ENCODE data around the gene NSUN4. TPM values are rescaled to one million over a fixed set of nuclear protein-coding genes. Genes with fewer than 3 reads are reported as not detected.

NSUN4 gene
- total and polyA plus RNA-seq, 2 donors (not counting 1 experiment from before 2014, with no cell fraction given), result 16.0 to 16.9 TPM

DNA sequence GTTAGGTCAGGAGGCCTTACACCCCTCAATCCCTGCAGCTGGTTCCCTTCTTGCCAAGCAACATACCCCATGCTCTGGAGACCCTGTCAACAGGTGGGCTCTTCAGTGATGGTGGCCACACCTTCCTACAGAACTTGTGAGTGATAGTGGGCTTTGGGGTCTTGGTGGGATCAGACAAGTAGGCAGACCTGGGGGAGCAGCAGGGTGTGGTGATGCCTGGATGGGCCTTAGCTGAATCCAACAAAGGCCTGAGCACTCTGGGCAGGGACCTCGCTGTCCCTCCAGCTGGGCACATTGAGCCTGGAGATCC lies 68.4 kb downstream of the NSUN4 start:
- TF ChIP-seq, protein P1, sequence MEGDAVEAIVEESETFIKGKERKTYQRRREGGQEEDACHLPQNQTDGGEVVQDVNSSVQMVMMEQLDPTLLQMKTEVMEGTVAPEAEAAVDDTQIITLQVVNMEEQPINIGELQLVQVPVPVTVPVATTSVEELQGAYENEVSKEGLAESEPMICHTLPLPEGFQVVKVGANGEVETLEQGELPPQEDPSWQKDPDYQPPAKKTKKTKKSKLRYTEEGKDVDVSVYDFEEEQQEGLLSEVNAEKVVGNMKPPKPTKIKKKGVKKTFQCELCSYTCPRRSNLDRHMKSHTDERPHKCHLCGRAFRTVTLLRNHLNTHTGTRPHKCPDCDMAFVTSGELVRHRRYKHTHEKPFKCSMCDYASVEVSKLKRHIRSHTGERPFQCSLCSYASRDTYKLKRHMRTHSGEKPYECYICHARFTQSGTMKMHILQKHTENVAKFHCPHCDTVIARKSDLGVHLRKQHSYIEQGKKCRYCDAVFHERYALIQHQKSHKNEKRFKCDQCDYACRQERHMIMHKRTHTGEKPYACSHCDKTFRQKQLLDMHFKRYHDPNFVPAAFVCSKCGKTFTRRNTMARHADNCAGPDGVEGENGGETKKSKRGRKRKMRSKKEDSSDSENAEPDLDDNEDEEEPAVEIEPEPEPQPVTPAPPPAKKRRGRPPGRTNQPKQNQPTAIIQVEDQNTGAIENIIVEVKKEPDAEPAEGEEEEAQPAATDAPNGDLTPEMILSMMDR (conservative IDR thresholded peaks at IDR 0.05 in 1 of 2, IDR thresholded peaks at IDR 0.05 in 1 of 2; ENCODE audit: low read depth in 1 of 2, low read length in 2 of 2), result no peak
- no peak for TF ChIP-seq EZH2 (IDR thresholded peaks at IDR 0.05; ENCODE audit: low read length, missing control alignments)
- Histone ChIP-seq H3K4me2 (ENCODE audit: extremely low read depth, insufficient read depth, low read length) (no peak overlapping the region), H3K4me1 (ENCODE audit: control insufficient read depth, extremely low read depth, insufficient read depth, low read length) (no peaks in the 10 kb centered on the region), H3K27me3 (ENCODE audit: control insufficient read depth, insufficient read depth, low read length) (no peaks in the 10 kb centered on the region), H3K27ac (ENCODE audit: insufficient read depth, low read length) (no peak overlapping the region), H2AFZ (ENCODE audit: low read length) (no peak overlapping the region), H3K9ac (ENCODE audit: insufficient read depth, low read length) (no peak overlapping the region), H3K9me3 (ENCODE audit: control insufficient read depth, insufficient read depth, low read depth, low read length) (no peaks in the 10 kb centered on the region), H3K4me3 (replicated peaks in 1 of 4; ENCODE audit: control extremely low read depth in 1 of 4, insufficient read depth in 1 of 4, low read depth in 3 of 4, low read length in 4 of 4) (no peak overlapping the region), H4K20me1 (ENCODE audit: control insufficient read depth, extremely low read depth, insufficient read depth, low read length) (no peaks in the 10 kb centered on the region), H3K79me2 (ENCODE audit: control insufficient read depth, insufficient read depth, low read length) (no peaks in the 10 kb centered on the region), H3K36me3 (ENCODE audit: control insufficient read depth, insufficient read depth, low read length) (no peaks in the 10 kb centered on the region)
- DNase-seq (ENCODE audit: low read depth in 2 of 2), result no peak

DNA sequence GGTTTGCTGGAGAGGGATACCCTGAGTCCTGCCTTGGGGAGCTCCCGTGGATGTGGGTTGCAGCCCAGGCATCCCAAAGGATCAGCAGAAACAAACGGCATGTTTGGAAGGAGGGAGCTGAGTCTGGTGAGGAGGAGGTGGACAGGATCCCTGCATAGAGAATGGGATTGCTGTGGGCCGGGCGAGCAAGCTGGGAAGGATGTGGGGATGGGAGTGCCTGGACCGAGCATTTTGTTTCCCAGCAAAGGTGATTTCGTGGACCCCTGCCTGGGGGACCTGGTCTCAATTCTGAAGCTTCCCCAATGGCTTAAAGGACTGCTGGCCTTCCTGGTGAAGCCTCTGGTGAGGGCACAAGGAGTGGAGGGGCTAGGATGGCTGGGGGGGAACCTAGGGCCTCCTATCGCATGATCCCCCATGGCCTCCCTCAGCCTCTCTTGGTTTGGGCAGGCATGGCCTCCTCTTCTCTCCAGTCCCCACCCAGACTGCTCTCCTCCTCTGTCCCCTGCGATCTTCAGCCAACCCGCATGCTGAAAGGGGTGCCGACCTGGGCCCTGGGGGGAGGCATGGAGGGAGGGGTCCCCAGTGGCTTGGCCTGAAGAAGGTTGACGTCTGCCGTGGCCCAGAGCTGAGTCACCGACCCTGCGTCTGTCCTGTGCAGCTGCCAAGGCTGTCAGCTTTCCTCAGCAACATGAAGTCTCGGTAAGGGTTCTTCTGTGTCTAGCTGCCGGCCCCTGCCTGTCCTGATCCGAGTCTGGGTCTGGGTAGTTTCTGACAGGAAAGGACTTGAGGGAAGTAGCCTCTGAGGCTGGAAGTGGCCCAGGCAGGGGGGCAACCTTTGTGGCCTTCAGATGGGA lies 69.8 kb downstream of the NSUN4 start:
- H3K36me3 ChIP-seq (ENCODE audit: control insufficient read depth, insufficient read depth, low read length), result no peaks in the 10 kb centered on the region
- H3K27me3 ChIP-seq (ENCODE audit: control insufficient read depth, insufficient read depth, low read length), result no peaks in the 10 kb centered on the region
- no peak overlapping the region for H3K9ac ChIP-seq (ENCODE audit: insufficient read depth, low read length)
- H3K4me1 ChIP-seq (ENCODE audit: control insufficient read depth, extremely low read depth, insufficient read depth, low read length), result no peaks in the 10 kb centered on the region
- H3K79me2 ChIP-seq (ENCODE audit: control insufficient read depth, insufficient read depth, low read length), result no peaks in the 10 kb centered on the region
- no peaks in the 10 kb centered on the region for H4K20me1 ChIP-seq (ENCODE audit: control insufficient read depth, extremely low read depth, insufficient read depth, low read length)
- H3K4me3 ChIP-seq (replicated peaks in 1 of 4; ENCODE audit: control extremely low read depth in 1 of 4, insufficient read depth in 1 of 4, low read depth in 3 of 4, low read length in 4 of 4), result no peak overlapping the region
- no peak overlapping the region for H3K4me2 ChIP-seq (ENCODE audit: extremely low read depth, insufficient read depth, low read length)
- TF ChIP-seq EZH2 (IDR thresholded peaks at IDR 0.05; ENCODE audit: low read length, missing control alignments), result no peak
- TF ChIP-seq, protein P1 (conservative IDR thresholded peaks at IDR 0.05 in 1 of 2, IDR thresholded peaks at IDR 0.05 in 1 of 2; ENCODE audit: low read depth in 1 of 2, low read length in 2 of 2), result no peak
- peak; percentile 17 to 45 for DNase-seq (ENCODE audit: low read depth in 2 of 2)
- H3K27ac ChIP-seq (ENCODE audit: insufficient read depth, low read length), result no peak overlapping the region
- no peaks in the 10 kb centered on the region for H3K9me3 ChIP-seq (ENCODE audit: control insufficient read depth, insufficient read depth, low read depth, low read length)
- no peak overlapping the region for H2AFZ ChIP-seq (ENCODE audit: low read length)

GRCh38 chr1:46411010-46411405 lies 70.4 kb downstream of the NSUN4 start:
- H3K4me2 ChIP-seq (ENCODE audit: extremely low read depth, insufficient read depth, low read length), result no peak overlapping the region
- no peaks in the 10 kb centered on the region for H3K9me3 ChIP-seq (ENCODE audit: control insufficient read depth, insufficient read depth, low read depth, low read length)
- no peaks in the 10 kb centered on the region for H3K4me1 ChIP-seq (ENCODE audit: control insufficient read depth, extremely low read depth, insufficient read depth, low read length)
- H3K36me3 ChIP-seq (ENCODE audit: control insufficient read depth, insufficient read depth, low read length), result no peaks in the 10 kb centered on the region
- TF ChIP-seq EZH2 (IDR thresholded peaks at IDR 0.05; ENCODE audit: low read length, missing control alignments), result no peak
- TF ChIP-seq, protein P1 (conservative IDR thresholded peaks at IDR 0.05 in 1 of 2, IDR thresholded peaks at IDR 0.05 in 1 of 2; ENCODE audit: low read depth in 1 of 2, low read length in 2 of 2), result no peak
- DNase-seq (ENCODE audit: low read depth in 2 of 2), result no peak
- no peak overlapping the region for H3K9ac ChIP-seq (ENCODE audit: insufficient read depth, low read length)
- no peak overlapping the region for H3K27ac ChIP-seq (ENCODE audit: insufficient read depth, low read length)
- no peaks in the 10 kb centered on the region for H3K27me3 ChIP-seq (ENCODE audit: control insufficient read depth, insufficient read depth, low read length)
- no peak overlapping the region for H3K4me3 ChIP-seq (replicated peaks in 1 of 4; ENCODE audit: control extremely low read depth in 1 of 4, insufficient read depth in 1 of 4, low read depth in 3 of 4, low read length in 4 of 4)
- no peaks in the 10 kb centered on the region for H3K79me2 ChIP-seq (ENCODE audit: control insufficient read depth, insufficient read depth, low read length)
- H2AFZ ChIP-seq (ENCODE audit: low read length), result no peak overlapping the region
- no peaks in the 10 kb centered on the region for H4K20me1 ChIP-seq (ENCODE audit: control insufficient read depth, extremely low read depth, insufficient read depth, low read length)

Other genes starting within 250 kb of the NSUN4 start
- gene PIK3R3, start 208.2 kb upstream of the NSUN4 start, total RNA-seq, result 1.8 and 3.3 TPM in 2 replicates
- gene PIK3R3, start 208.2 kb upstream of the NSUN4 start, polyA plus RNA-seq, result 4.1 and 5.4 TPM in 2 replicates
- 0.17 and 0.26 TPM in 2 replicates for gene TSPAN1, start 165.7 kb upstream of the NSUN4 start, total RNA-seq
- 0.91 and 0.94 TPM in 2 replicates for gene TSPAN1, start 165.7 kb upstream of the NSUN4 start, polyA plus RNA-seq
- not detected in 2 replicates for gene P3R3URF, start 164.3 kb upstream of the NSUN4 start, total RNA-seq
- gene P3R3URF, start 164.3 kb upstream of the NSUN4 start, polyA plus RNA-seq, result not detected in 2 replicates
- 36.7 and 51.7 TPM in 2 replicates for gene POMGNT1, start 142.4 kb upstream of the NSUN4 start, total RNA-seq
- 42.2 and 47.6 TPM in 2 replicates for gene POMGNT1, start 142.4 kb upstream of the NSUN4 start, polyA plus RNA-seq
- gene LURAP1, start 137.5 kb upstream of the NSUN4 start, total RNA-seq, result 3.1 and 5.4 TPM in 2 replicates
- gene LURAP1, start 137.5 kb upstream of the NSUN4 start, polyA plus RNA-seq, result 1.8 and 2.6 TPM in 2 replicates
- 0.26 and 0.66 TPM in 2 replicates for gene RAD54L, start 93.0 kb upstream of the NSUN4 start, total RNA-seq
- 1.3 and 6.9 TPM in 2 replicates for gene RAD54L, start 93.0 kb upstream of the NSUN4 start, polyA plus RNA-seq
- gene LRRC41, start 37.2 kb upstream of the NSUN4 start, total RNA-seq, result 65.5 and 89.0 TPM in 2 replicates
- gene LRRC41, start 37.2 kb upstream of the NSUN4 start, polyA plus RNA-seq, result 55.3 and 59.7 TPM in 2 replicates
- 370 and 447 TPM in 2 replicates for gene UQCRH, start 37.1 kb upstream of the NSUN4 start, total RNA-seq
- 514 and 706 TPM in 2 replicates for gene UQCRH, start 37.1 kb upstream of the NSUN4 start, polyA plus RNA-seq
- 1.7 and 2.1 TPM in 2 replicates for gene FAAH, start 53.5 kb downstream of the NSUN4 start, total RNA-seq
- 0.27 and 0.61 TPM in 2 replicates for gene FAAH, start 53.5 kb downstream of the NSUN4 start, polyA plus RNA-seq
- not detected in 2 replicates for gene DMBX1, start 149.0 kb downstream of the NSUN4 start, total RNA-seq
- gene DMBX1, start 149.0 kb downstream of the NSUN4 start, polyA plus RNA-seq, result not detected in 2 replicates
- not detected in 2 replicates for gene KNCN, start 210.8 kb downstream of the NSUN4 start, total RNA-seq
- not detected in 2 replicates for gene KNCN, start 210.8 kb downstream of the NSUN4 start, polyA plus RNA-seq